Hematopoietic multipotent progenitor cell treated with erythropoietin and hydrocortisone succinate and interleukin-3 and kit ligand, for 8 days (in vitro differentiated cells): ENCODE results near the gene SELENON.

Experiments used
- DNase-seq: peaks from one replicate; pipeline ENCODE4 v3.0.0-alpha.2; 2015

SELENON gene

DNA sequence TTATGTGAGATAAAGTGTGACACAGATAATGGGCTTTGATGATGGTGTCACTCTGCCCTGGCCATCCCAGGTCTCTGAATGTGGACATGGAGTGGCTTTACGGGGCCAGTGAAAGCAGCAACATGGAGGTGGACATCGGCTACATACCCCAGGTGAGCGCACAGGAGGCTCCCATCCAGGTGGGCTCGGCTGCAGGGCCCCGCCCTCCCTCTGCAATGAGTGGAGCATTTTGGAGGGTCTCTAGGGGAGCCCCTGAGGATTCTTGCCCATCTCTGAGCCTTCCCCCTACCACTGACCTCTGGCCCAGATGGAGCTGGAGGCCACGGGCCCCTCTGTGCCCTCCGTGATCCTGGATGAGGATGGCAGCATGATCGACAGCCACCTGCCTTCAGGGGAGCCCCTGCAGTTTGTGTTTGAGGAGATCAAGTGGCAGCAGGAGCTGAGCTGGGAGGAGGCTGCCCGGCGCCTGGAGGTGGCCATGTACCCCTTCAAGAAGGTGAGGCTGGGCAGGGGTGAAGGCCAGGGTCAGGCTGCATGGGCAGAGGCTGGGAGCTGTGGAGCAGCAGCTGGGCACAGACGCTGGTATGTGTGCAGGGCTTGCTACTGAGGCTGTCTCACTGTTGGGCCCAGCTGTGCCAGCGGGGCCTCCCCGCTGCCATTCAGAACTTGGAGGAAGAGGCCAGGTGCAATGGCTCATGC lies 11.5 kb downstream of the SELENON start:
- no peak for DNase-seq

GRCh38 chr1:25813071-25813733 lies 13.2 kb downstream of the SELENON start:
- DNase-seq = no peak

DNA sequence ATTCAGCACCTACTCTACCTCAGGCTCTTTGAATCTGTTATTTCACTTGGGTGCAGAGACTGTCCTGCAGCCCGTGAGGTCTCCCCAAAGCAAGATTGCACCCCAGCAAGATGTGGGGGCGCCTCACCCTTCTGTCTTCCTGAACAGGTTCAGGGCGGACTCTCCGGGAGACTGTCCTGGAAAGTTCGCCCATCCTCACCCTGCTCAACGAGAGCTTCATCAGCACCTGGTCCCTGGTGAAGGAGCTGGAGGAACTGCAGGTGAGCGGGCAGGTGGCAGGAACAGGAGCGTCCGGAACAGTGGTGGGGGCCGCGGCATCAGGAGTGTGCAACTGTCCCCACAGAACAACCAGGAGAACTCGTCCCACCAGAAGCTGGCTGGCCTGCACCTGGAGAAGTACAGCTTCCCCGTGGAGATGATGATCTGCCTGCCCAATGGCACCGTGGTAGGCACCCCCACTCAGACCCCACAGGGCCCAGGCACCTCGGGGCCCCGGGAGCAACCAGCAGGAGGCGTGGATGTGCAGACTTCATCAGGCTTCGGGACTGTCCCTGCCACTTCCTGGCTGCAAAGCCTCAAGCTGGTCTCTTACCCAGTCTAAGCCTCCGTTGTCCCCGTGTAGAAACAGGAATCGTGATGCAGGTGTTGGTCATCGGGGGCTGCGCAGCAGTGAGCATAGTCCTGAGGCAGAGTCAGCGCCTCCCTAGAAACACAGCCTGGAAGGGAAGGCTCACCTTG lies 13.9 kb downstream of the SELENON start:
- DNase-seq = no peak

- no peak for DNase-seq
Measured at GRCh38 chr1:25814549-25815087, 14.6 kb downstream of the SELENON start.

- no peak for DNase-seq
Measured at GRCh38 chr1:25815208-25816111, 15.5 kb downstream of the SELENON start.

DNA sequence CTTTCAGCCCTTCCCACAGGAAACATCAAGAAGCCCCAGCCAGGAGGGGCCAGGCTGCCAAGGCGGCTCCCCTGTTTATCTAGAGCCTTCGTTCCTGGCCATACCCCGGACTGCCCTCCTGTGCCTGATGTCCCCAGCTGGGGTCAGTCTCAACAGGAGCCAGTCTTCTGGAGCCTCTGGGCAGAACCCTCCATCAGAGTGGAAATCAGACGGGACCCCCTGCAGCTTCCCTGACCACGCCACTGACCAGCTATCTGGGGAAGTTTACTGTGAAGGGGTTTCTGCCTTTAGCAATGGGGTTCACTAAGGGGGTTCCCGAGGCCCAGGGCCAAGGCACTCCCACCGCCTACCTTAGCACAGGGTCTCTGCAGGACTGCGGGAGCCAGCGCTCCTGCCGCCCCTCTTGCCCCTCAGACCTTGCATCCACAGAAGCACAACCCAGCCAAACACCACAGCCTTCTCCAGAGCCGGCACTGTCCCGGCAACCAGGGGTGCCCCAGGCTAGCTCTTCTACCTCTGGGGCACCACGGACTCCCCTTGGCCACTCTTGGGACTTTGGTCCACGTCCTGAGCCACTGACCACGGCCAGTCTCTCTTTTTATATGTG lies 16.2 kb downstream of the SELENON start:
- DNase-seq = no peak

DNA sequence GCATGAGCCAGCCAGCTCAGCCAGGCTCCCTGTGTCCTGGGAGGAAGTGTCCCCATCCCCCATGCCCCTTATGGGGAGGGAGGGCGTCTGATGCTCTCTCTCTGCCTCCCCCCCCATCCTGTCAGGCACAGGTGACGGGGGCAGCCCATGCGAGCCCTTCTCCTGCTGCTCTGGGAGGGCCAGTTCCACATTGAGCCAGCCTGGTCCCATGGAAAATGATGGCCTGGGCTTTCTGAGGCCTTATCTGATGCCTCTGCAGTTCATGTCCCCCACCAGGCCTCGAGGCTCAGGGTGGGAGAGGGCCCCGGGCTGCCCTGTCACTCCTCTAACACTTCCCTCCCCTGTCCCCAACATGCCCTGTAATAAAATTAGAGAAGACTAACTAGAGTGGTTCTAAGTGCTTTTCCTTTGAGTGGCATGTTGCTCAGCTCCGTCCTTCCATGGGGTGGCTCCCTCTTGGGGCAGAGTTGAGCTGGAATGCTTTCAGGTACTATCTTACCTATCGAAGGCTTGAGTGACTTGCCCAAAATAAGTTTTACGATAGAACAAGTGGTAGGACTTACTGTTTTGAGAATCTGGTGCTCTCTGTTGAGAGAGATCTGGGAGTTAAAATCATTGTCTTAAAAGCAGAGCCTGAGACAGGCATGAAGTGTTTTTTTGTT lies 18.0 kb downstream of the SELENON start:
- DNase-seq = no peak

GRCh38 chr1:25818569-25818968 lies 18.6 kb downstream of the SELENON start:
- DNase-seq = no peak

GRCh38 chr1:25819491-25820246 lies 19.7 kb downstream of the SELENON start, which contains the start of gene MTFR1L:
Gene MTFR1L (plus strand): TSS chr1:25819954. CDS start chr1:25823105, 3,151 bp downstream.
- DNase-seq = peak; percentile 84

GRCh38 chr1:25820247-25821111 lies 20.5 kb downstream of the SELENON start:
- peak; percentile 79 for DNase-seq

DNA sequence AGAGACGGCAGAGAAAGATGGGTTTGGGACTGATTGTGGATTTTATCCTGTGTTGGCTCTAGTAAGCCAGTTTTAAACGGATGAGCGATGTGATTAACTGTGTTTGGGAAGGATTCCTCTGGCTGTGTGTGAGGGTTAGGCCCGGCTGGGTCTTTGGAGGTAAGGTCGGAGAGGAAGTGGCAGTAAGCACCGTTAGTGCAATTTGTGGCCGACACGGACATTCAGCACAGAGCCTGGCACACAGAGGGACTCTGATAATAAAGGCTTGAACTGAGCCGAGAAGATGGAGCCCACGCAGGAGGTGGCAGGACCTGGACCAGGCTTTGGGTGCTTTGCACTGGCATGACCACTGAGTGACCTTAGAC lies 21.1 kb downstream of the SELENON start:
- DNase-seq = no peak

DNA sequence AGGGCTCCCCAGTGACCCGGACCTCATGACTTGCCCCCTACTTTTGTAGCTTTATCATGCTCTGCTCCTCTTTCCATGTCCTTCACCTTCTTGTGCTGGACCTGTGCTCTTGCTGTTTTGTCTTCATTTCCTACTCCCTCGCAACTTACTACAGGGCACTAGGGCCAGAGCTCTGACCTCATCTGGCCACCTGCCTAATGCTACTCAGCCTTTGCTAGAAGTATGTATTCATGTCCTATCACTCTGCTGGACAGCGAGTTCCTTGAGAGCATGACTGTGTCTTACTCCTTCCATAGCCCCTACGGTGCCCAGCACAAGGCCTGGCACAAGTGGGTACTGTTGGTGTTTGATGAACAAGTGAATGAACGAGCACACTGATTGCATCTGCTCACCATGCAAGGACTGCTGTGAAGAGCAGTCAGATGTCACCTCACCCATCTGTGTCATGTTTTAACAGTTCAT lies 21.7 kb downstream of the SELENON start:
- DNase-seq = peak; percentile 15

DNA sequence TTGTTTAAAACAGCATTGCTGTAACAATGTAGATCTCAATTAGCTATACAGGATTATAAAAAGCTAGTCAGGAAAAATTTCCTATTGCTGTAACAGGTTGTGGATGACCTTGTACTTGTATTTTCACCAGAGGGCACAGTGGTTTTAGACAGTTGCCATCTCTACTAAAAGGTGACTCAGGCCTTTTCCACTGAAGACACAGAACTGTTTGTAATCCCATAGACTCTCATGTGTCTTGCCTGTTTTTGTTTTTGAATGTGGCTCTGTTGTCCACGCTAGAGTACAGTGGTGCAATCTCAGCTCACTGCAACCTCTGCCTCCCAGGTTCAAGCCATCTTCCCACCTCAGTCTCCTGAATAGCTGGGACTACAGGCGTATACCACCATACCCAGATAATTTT lies 25.6 kb downstream of the SELENON start:
- DNase-seq = no peak

DNA sequence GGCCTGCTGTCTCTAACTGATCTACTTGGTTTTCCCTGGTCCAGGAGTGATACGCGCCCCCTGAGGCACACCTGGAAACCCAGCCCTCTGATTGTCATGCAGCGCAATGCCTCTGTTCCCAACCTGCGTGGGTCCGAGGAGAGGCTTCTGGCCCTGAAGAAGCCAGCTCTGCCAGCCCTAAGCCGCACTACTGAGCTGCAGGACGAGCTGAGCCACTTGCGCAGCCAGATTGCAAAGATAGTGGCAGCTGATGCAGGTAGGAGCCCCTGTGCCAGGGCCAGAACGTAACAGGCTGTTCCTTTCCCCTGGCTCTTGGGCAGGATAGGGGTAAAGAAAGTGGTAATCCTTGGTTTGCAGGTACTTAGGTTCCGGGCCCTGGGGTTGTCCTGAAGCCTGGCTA lies 26.6 kb downstream of the SELENON start:
- DNase-seq = no peak

DNA sequence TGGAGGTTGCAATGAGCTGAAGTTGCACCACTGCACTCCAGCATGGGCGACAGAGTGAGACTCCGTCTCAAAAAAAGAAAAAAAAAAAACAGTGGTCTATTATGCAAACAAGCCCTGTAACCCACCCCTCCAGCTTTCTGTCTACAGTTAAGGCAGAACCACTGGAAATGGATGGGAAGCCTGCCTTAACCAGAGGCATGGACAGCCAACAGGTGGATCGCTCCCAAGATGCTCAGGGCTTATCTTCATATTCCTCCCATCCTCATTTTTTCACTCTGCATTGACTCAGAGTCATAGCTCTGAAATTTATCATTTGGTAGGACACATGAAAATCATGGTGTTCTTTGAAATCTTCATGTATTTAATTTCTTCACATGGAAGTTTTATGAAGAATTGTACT lies 28.5 kb downstream of the SELENON start:
- no peak for DNase-seq

GRCh38 chr1:25829046-25829445 lies 29.1 kb downstream of the SELENON start:
- DNase-seq = no peak

- peak; percentile 19 for DNase-seq
Measured at GRCh38 chr1:25831569-25832196, 31.7 kb downstream of the SELENON start.

DNA sequence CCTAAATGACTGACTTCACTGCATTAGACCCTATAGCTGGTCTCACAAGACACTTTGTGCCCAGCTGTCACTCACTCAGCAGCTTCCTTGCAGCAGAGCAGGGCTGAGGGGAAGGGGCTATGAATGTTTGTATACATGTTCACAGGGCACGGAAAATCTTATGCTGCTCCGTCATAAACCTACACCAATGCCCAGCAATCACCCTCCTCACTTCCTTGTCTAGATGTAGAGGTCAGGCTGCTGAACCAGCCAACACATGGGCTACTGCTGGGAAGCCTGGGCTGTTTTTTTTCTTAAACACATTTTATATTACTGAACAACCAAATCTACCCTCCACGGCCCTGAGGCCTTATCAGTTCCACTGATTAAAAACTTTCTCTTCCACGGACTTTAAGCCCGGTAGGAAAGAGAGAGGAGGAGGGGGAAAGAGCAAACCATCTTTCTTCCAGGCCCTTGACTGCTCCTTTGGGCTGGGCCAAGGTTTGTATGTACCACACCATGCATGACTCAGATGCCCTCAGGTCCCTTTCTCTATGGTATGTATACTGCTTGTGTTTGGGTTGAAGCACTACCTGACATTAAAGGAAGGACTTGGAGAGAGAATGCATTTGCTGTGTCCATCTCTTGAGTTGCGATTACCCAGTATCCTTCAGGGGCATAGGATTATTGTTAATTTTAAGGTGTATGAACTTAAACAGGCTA lies 32.5 kb downstream of the SELENON start:
- no peak for DNase-seq

- no peak for DNase-seq
Measured at GRCh38 chr1:25833158-25833557, 33.2 kb downstream of the SELENON start.
